Measurements from ENCODE around the gene ZBTB33.

Gene ZBTB33

GRCh38 chrX:120223374-120223773 is 27.2 kb upstream of the ZBTB33 start:
- no peaks in the 10 kb centered on the region for H3K4me1 ChIP-seq
- intact Hi-C loops (cut with DNase I; ENCODE audit: low total_unique reads): no loop called here
- H3K27me3 ChIP-seq: no peaks in the 10 kb centered on the region
- H3K4me3 ChIP-seq: no peak overlapping the region
- no peaks in the 10 kb centered on the region for H3K9me3 ChIP-seq
- no peaks in the 10 kb centered on the region for H3K36me3 ChIP-seq
- no peak for TF ChIP-seq CTCF (IDR thresholded peaks at IDR 0.05)
- no peak for DNase-seq
- no peak overlapping the region for H3K27ac ChIP-seq

GRCh38 chrX:120224388-120224787 is 26.2 kb upstream of the ZBTB33 start:
- intact Hi-C loops (cut with DNase I; ENCODE audit: low total_unique reads): no loop called here
- H3K27ac ChIP-seq: no peak overlapping the region

GRCh38 chrX:120228187-120228908 is 22.3 kb upstream of the ZBTB33 start:
- Histone ChIP-seq H3K9me3 (no peaks in the 10 kb centered on the region), H3K27me3 (no peaks in the 10 kb centered on the region), H3K36me3 (no peaks in the 10 kb centered on the region), H3K27ac (no peak overlapping the region), H3K4me3 (no peak overlapping the region), H3K4me1 (no peaks in the 10 kb centered on the region)
- no peak for TF ChIP-seq CTCF (IDR thresholded peaks at IDR 0.05)
- intact Hi-C loops (cut with DNase I; ENCODE audit: low total_unique reads): no loop called here
- DNase-seq: no peak

More at GRCh38 chrX:120224388-120224787, 26.2 kb upstream of the ZBTB33 start:
- H3K27me3 ChIP-seq: no peaks in the 10 kb centered on the region
- no peaks in the 10 kb centered on the region for H3K9me3 ChIP-seq
- no peak for DNase-seq
- no peak for TF ChIP-seq CTCF (IDR thresholded peaks at IDR 0.05)
- no peaks in the 10 kb centered on the region for H3K36me3 ChIP-seq
- no peak overlapping the region for H3K4me3 ChIP-seq
- H3K4me1 ChIP-seq: no peaks in the 10 kb centered on the region

GRCh38 chrX:120235284-120235683 is 15.3 kb upstream of the ZBTB33 start:
- no peak overlapping the region for H3K4me3 ChIP-seq
- no peaks in the 10 kb centered on the region for H3K36me3 ChIP-seq
- no peak for DNase-seq
- TF ChIP-seq CTCF (IDR thresholded peaks at IDR 0.05): no peak
- intact Hi-C loops (cut with DNase I; ENCODE audit: low total_unique reads): no loop called here
- no peaks in the 10 kb centered on the region for H3K4me1 ChIP-seq
- no peaks in the 10 kb centered on the region for H3K9me3 ChIP-seq
- H3K27ac ChIP-seq: no peak overlapping the region
- no peaks in the 10 kb centered on the region for H3K27me3 ChIP-seq

GRCh38 chrX:120236687-120237479 is 13.7 kb upstream of the ZBTB33 start:
- Histone ChIP-seq H3K4me3 (no peak overlapping the region), H3K9me3 (no peaks in the 10 kb centered on the region), H3K27me3 (no peaks in the 10 kb centered on the region), H3K36me3 (no peaks in the 10 kb centered on the region), H3K27ac (no peak overlapping the region), H3K4me1 (no peaks in the 10 kb centered on the region)
- intact Hi-C loops (cut with DNase I; ENCODE audit: low total_unique reads): no loop called here
- no peak for TF ChIP-seq CTCF (IDR thresholded peaks at IDR 0.05)
- no peak for DNase-seq

All from tibial artery (tissue), 4 donors.